GM23248 (cell line): Measurements from ENCODE around the gene THYN1. TPM values are rescaled to one million over a fixed set of nuclear protein-coding genes. Genes with fewer than 3 reads are reported as not detected.

Experiments used
- DNase-seq: peaks from one replicate; pipeline ENCODE4 v3.0.0-alpha.2; 2015
- H2AFZ ChIP-seq: fragments of 200-600 bp; sonication (generic); 2 replicates; pipeline ENCODE4 v1.6.1; 2016; ENCODE audit warnings: antibody characterized with exemption
- H3F3A ChIP-seq: fragments of 200-600 bp; sonication (generic); 2 replicates; pipeline ENCODE4 v1.6.1; 2016; ENCODE audit warnings: mild to moderate bottlenecking, antibody characterized with exemption, mixed run types; ENCODE audit not compliant: insufficient read depth
- H3K27ac ChIP-seq: fragments of 200-600 bp; sonication (generic); 2 replicates; pipeline ENCODE4 v1.5.1; 2016; ENCODE audit warnings: mild to moderate bottlenecking
- H3K27me3 ChIP-seq: fragments of 200-600 bp; sonication (generic); replicated peaks from 2 replicates; pipeline ENCODE4 v1.6.1; 2016; ENCODE audit warnings: mild to moderate bottlenecking; ENCODE audit not compliant: insufficient read depth
- H3K36me3 ChIP-seq: fragments of 200-600 bp; sonication (generic); 2 replicates; pipeline ENCODE4 v1.6.1; 2016; ENCODE audit warnings: low read depth, mild to moderate bottlenecking
- H3K4me1 ChIP-seq: fragments of 200-600 bp; sonication (generic); 2 replicates; pipeline ENCODE4 v1.6.1; 2016; ENCODE audit warnings: mild to moderate bottlenecking; ENCODE audit not compliant: insufficient read depth
- H3K4me2 ChIP-seq: fragments of 200-600 bp; sonication (generic); one replicate; pipeline ENCODE4 v1.6.1; 2016; ENCODE audit warnings: mild to moderate bottlenecking; ENCODE audit not compliant: unreplicated experiment
- H3K4me3 ChIP-seq: fragments of 200-600 bp; sonication (generic); 2 replicates; pipeline ENCODE4 v1.5.1; 2016; ENCODE audit warnings: mild to moderate bottlenecking
- H3K79me2 ChIP-seq: fragments of 200-600 bp; sonication (generic); 2 replicates; pipeline ENCODE4 v1.6.1; 2016; ENCODE audit warnings: mild to moderate bottlenecking; ENCODE audit not compliant: insufficient read depth
- H3K9ac ChIP-seq: fragments of 200-600 bp; sonication (generic); 2 replicates; pipeline ENCODE4 v1.6.1; 2016; ENCODE audit warnings: mild to moderate bottlenecking
- H3K9me2 ChIP-seq: fragments of 200-600 bp; sonication (generic); 2 replicates; pipeline ENCODE4 v1.6.1; 2016; ENCODE audit warnings: mixed run types, mild to moderate bottlenecking, moderate library complexity; ENCODE audit not compliant: insufficient read depth
- H3K9me3 ChIP-seq: fragments of 200-600 bp; sonication (generic); one replicate; pipeline ENCODE4 v1.6.1; 2017; ENCODE audit warnings: low read depth
- H4K20me1 ChIP-seq: fragments of 200-600 bp; sonication (generic); 2 replicates; pipeline ENCODE4 v1.6.0; 2016; ENCODE audit not compliant: insufficient read depth
- EZH2 ChIP-seq: fragments of 200-600 bp; sonication (generic); IDR thresholded peaks from 2 replicates; pipeline ENCODE4 v1.6.1; 2018; ENCODE audit warnings: antibody characterized with exemption, mild to moderate bottlenecking; ENCODE audit not compliant: insufficient read depth, poor library complexity, severe bottlenecking
- EZH2phosphoT487 ChIP-seq: fragments of 200-600 bp; sonication (generic); IDR thresholded peaks from 2 replicates; pipeline ENCODE4 v1.6.1; 2018; ENCODE audit warnings: antibody characterized with exemption, moderate library complexity, mild to moderate bottlenecking, low read depth; ENCODE audit not compliant: insufficient read depth
- WGBS, 2 experiments: methylation state at CpG; one replicate each; pipeline ENCODE4 v1.1.6; 2015 to 2017; ENCODE audit warnings: low lambda C conversion rate in 2 of 2, low coverage in 1 of 2; ENCODE audit errors: missing lambda C conversion rate in 2 of 2; 5-methylcytosine and 5-hydroxymethylcytosine counted together
- in situ Hi-C: fragments of 300-500 bp; cut with MboI; formaldehyde crosslinking; loops from 2 replicates; pipeline ENCODE4 v1.15.0; 2020
- polyA plus RNA-seq: library from polyadenylated mRNA; unstranded; fragments of >200 nt; fragmentation: Nextera tagmentation; extraction: Ambion mirVana; gene quantifications from 2 replicates; pipeline ENCODE4 v1.2.1, GENCODE V29; 2016
- total RNA-seq: library from RNA; depleted of rRNA; stranded (reverse); fragments of >200 nt; shearing (Covaris generic); gene quantifications from 2 replicates; pipeline ENCODE4 v1.2.3, GENCODE V29; 2014

THYN1 gene
- total and polyA plus RNA-seq, 2 experiments from 2014 or later = 25.6 to 49.8 TPM

DNA sequence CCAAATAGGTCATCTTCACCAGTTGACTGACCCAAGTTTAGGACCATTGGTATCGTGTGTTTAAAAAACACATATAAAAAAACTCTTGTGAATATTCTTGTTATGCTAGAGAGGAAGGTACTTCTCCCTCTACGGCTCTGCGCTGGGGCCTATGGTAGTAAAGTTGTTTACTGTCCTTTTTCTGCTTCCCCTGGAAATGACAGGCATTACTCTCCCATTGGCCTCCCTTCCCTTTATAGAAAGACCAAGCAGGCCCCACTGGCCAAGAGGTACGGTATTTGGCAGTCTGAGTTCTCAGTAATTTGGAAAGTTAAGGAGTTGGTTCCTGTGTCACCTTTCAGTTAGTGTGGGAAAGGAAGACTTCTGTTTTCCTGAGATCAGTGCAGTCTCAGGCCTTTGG is 6.5 kb downstream of the THYN1 start:
- in situ Hi-C loops = no loop called here

DNA sequence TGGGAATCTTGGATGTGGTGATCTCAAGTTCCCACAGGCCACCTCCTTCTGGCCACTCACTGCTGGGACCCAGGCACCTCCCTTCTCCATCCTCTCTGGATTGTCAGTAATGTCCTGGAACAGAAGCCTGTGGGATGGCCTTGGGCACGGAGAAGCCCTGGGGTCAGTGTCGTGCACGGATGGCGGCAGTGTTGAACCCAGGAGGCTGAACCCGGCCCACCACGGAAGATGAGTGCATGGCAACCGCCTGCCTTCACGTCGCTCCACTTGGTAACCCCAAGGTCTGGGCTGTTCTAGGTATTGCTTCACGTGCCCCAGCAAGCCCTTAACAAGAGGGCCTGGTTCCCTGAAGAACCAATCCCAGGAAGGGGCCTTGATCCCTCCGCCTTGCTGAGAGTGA is 7.1 kb downstream of the THYN1 start:
- in situ Hi-C loops = no loop called here
- no peaks in the 10 kb centered on the region for H3F3A ChIP-seq
- no peaks in the 10 kb centered on the region for H4K20me1 ChIP-seq
- 88 to 90% methylated on average over 11 of the region's 11 CpGs for WGBS, 2 experiments
- H3K79me2 ChIP-seq = no peaks in the 10 kb centered on the region
- no peaks in the 10 kb centered on the region for H3K9me2 ChIP-seq
- H3K27ac ChIP-seq = no peak overlapping the region
- H3K4me3 ChIP-seq = no peak overlapping the region
- no peak overlapping the region for H2AFZ ChIP-seq
- H3K27me3 ChIP-seq = no peaks in the 10 kb centered on the region
- TF ChIP-seq EZH2 (no peak), EZH2phosphoT487 (no peak)
- no peak overlapping the region for H3K4me2 ChIP-seq
- no peaks in the 10 kb centered on the region for H3K4me1 ChIP-seq
- DNase-seq = no peak
- no peak overlapping the region for H3K9ac ChIP-seq
- H3K9me3 ChIP-seq = no peaks in the 10 kb centered on the region
- H3K36me3 ChIP-seq = peaks cover 18% of the 10 kb centered on the region; the same call in 1 of the 2 replicates

More for the DNA sequence above, 6.5 kb downstream of the THYN1 start:
- 88 to 90% methylated on average over 4 of the region's 4 CpGs for WGBS, 2 experiments
- Histone ChIP-seq H2AFZ (no peak overlapping the region), H3K4me1 (no peaks in the 10 kb centered on the region), H3K4me3 (no peak overlapping the region), H3K79me2 (no peaks in the 10 kb centered on the region), H3K27ac (no peak overlapping the region), H3K9ac (no peak overlapping the region), H3K27me3 (no peaks in the 10 kb centered on the region), H3K9me3 (no peaks in the 10 kb centered on the region), H3K36me3 (peaks cover 18% of the 10 kb centered on the region; the same call in 1 of the 2 replicates), H3K9me2 (no peaks in the 10 kb centered on the region), H3F3A (no peaks in the 10 kb centered on the region), H3K4me2 (no peak overlapping the region), H4K20me1 (no peaks in the 10 kb centered on the region)
- no peak for TF ChIP-seq EZH2phosphoT487
- no peak for TF ChIP-seq EZH2
- DNase-seq = no peak

GRCh38 chr11:134245434-134245833 is 7.7 kb downstream of the THYN1 start:
- in situ Hi-C loops = no loop called here
- Histone ChIP-seq H3K9me2 (no peaks in the 10 kb centered on the region), H3K4me1 (no peaks in the 10 kb centered on the region), H3K79me2 (no peaks in the 10 kb centered on the region), H3K9me3 (no peaks in the 10 kb centered on the region), H4K20me1 (no peaks in the 10 kb centered on the region), H2AFZ (no peak overlapping the region), H3K27me3 (no peaks in the 10 kb centered on the region), H3F3A (no peaks in the 10 kb centered on the region), H3K27ac (no peak overlapping the region), H3K4me3 (no peak overlapping the region), H3K9ac (no peak overlapping the region), H3K36me3 (peaks cover 21% of the 10 kb centered on the region; the same call in 1 of the 2 replicates), H3K4me2 (no peak overlapping the region)
- TF ChIP-seq EZH2 = no peak
- TF ChIP-seq EZH2phosphoT487 = no peak
- 88 to 93% methylated on average over 14 of the region's 14 CpGs for WGBS, 2 experiments
- DNase-seq = no peak

- H3K4me1 ChIP-seq = no peaks in the 10 kb centered on the region
- H3K36me3 ChIP-seq = peaks cover 27% of the 10 kb centered on the region; the same call in 1 of the 2 replicates
- TF ChIP-seq EZH2phosphoT487 (no peak), EZH2 (no peak)
- in situ Hi-C loops = no loop called here
- H3K79me2 ChIP-seq = no peaks in the 10 kb centered on the region
- no peaks in the 10 kb centered on the region for H3K9me2 ChIP-seq
- 72 to 76% methylated on average over 7 of the region's 7 CpGs for WGBS, 2 experiments
- no peaks in the 10 kb centered on the region for H4K20me1 ChIP-seq
- H3K9ac ChIP-seq = no peak overlapping the region
- H3F3A ChIP-seq = no peaks in the 10 kb centered on the region
- no peak overlapping the region for H3K27ac ChIP-seq
- no peaks in the 10 kb centered on the region for H3K9me3 ChIP-seq
- DNase-seq = peak; percentile 45
- no peaks in the 10 kb centered on the region for H3K27me3 ChIP-seq
- H2AFZ ChIP-seq = no peak overlapping the region
- H3K4me2 ChIP-seq = no peak overlapping the region
- no peak overlapping the region for H3K4me3 ChIP-seq
Observed at GRCh38 chr11:134244593-134244992, 8.6 kb downstream of the THYN1 start.

DNA sequence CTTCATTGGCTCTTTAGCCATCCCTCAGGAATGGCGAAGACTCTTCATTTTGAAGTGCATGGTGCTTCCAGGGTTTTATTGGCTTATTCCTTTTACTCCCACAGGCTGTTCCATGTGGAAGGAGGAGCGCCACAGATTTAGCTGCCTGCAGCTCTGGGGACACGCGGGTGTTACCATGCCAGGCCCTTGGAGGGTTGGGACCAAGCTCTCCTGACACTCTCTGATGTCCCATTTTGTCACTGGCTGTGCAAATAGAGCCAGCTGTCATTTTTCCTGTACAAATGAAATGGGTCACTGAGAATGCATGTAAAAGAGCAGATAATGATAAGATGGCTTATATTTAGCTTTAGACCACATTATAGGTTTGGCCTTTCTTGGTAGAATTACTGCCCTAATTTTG is 9.2 kb downstream of the THYN1 start:
- Histone ChIP-seq H3K4me1 (no peaks in the 10 kb centered on the region), H3K9ac (no peak overlapping the region), H3K79me2 (no peaks in the 10 kb centered on the region), H4K20me1 (no peaks in the 10 kb centered on the region), H3K9me2 (no peaks in the 10 kb centered on the region), H2AFZ (no peak overlapping the region), H3K27ac (no peak overlapping the region), H3K9me3 (no peaks in the 10 kb centered on the region), H3K4me2 (no peak overlapping the region), H3K36me3 (peaks cover 27% of the 10 kb centered on the region; the same call in 1 of the 2 replicates), H3F3A (no peaks in the 10 kb centered on the region), H3K27me3 (no peaks in the 10 kb centered on the region), H3K4me3 (no peak overlapping the region)
- WGBS, 2 experiments = 90 to 99% methylated on average over 4 of the region's 4 CpGs
- DNase-seq = no peak
- TF ChIP-seq EZH2 = no peak
- TF ChIP-seq EZH2phosphoT487 = no peak
- in situ Hi-C loops = no loop called here
